ENCODE measurements around the gene PXYLP1. TPM values are rescaled to one million over a fixed set of nuclear protein-coding genes. Genes with fewer than 3 reads are reported as not detected.
"Not testable (repeated sequence)": the region's sequence is repeated elsewhere in the genome, so short reads cannot be mapped to it uniquely, and the experiment has no call there.

The PXYLP1 gene
- total RNA-seq, 1 donor from 2014 or later: 17.2 TPM

DNA sequence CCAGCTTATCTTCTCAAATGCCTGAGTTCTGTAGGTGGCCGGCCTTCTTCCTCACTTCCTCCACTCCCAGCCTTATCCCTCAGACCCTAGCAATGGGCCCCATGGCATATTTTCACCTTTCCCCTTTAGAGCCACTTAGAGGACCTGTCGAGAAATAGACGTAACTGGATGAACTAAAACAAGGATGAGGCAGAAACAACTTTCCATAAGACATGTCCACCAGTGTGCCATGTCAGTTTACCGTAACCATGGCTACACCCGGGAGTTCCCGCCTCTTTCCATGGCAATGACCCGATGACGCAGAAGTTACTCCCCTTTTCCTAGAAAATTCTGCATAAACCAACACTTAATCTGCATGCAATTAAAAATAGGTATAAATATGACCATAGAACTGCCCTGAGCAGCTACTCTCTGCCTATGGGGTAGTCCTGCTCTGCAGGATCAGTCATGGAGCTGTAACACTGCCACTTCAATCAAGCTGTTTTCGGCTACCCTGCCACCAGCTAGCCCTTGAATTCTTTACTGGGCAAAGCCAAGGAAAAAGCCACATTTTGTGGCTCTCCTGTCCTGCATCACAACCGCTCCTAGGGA, 81.6 kb downstream of the PXYLP1 start:
- Histone ChIP-seq H3K9me3 (ENCODE audit: control insufficient read depth in 3 of 3, low read length in 3 of 3) (no peaks in the 10 kb centered on the region), H3K36me3 (ENCODE audit: control insufficient read depth in 3 of 3, insufficient read depth in 3 of 3, low read length in 3 of 3) (no peaks in the 10 kb centered on the region), H3K4me3 (ENCODE audit: low read length in 3 of 3) (no peak overlapping the region), H3K9ac (ENCODE audit: low read depth in 1 of 3, low read length in 3 of 3) (no peak overlapping the region), H3K27me3 (ENCODE audit: control insufficient read depth in 3 of 3, insufficient read depth in 3 of 3, low read length in 3 of 3) (no peaks in the 10 kb centered on the region), H3K27ac (ENCODE audit: low read depth, low read length) (no peak overlapping the region), H3K4me1 (ENCODE audit: control insufficient read depth in 3 of 3, insufficient read depth in 3 of 3, low read length in 3 of 3) (peaks cover 11 to 28% (median 19%) of the 10 kb centered on the region in 3 donors)

GRCh38 chr3:141314415-141314814, 82.8 kb downstream of the PXYLP1 start:
- not testable (repeated sequence) for H3K9me3 ChIP-seq (ENCODE audit: control insufficient read depth in 3 of 3, low read length in 3 of 3); H3K27me3 ChIP-seq (ENCODE audit: control insufficient read depth in 3 of 3, insufficient read depth in 3 of 3, low read length in 3 of 3); H3K4me3 ChIP-seq (ENCODE audit: low read length in 3 of 3); H3K9ac ChIP-seq (ENCODE audit: low read depth in 1 of 3, low read length in 3 of 3); H3K27ac ChIP-seq (ENCODE audit: low read depth, low read length); H3K36me3 ChIP-seq (ENCODE audit: control insufficient read depth in 3 of 3, insufficient read depth in 3 of 3, low read length in 3 of 3)
- H3K4me1 ChIP-seq (ENCODE audit: control insufficient read depth in 3 of 3, insufficient read depth in 3 of 3, low read length in 3 of 3): peaks cover 11 to 23% (median 14%) of the 10 kb centered on the region in 3 donors

- Histone ChIP-seq H3K9ac (ENCODE audit: low read depth in 1 of 3, low read length in 3 of 3) (no peak overlapping the region), H3K9me3 (ENCODE audit: control insufficient read depth in 3 of 3, low read length in 3 of 3) (no peaks in the 10 kb centered on the region), H3K27ac (ENCODE audit: low read depth, low read length) (no peak overlapping the region), H3K4me3 (ENCODE audit: low read length in 3 of 3) (no peak overlapping the region), H3K27me3 (ENCODE audit: control insufficient read depth in 3 of 3, insufficient read depth in 3 of 3, low read length in 3 of 3) (no peaks in the 10 kb centered on the region), H3K36me3 (ENCODE audit: control insufficient read depth in 3 of 3, insufficient read depth in 3 of 3, low read length in 3 of 3) (no peaks in the 10 kb centered on the region), H3K4me1 (ENCODE audit: control insufficient read depth in 3 of 3, insufficient read depth in 3 of 3, low read length in 3 of 3) (peaks cover 7 to 9% (median 8%) of the 10 kb centered on the region in 3 donors)
These were observed 85.2 kb downstream of the PXYLP1 start for GRCh38 chr3:141316851-141317250.

DNA sequence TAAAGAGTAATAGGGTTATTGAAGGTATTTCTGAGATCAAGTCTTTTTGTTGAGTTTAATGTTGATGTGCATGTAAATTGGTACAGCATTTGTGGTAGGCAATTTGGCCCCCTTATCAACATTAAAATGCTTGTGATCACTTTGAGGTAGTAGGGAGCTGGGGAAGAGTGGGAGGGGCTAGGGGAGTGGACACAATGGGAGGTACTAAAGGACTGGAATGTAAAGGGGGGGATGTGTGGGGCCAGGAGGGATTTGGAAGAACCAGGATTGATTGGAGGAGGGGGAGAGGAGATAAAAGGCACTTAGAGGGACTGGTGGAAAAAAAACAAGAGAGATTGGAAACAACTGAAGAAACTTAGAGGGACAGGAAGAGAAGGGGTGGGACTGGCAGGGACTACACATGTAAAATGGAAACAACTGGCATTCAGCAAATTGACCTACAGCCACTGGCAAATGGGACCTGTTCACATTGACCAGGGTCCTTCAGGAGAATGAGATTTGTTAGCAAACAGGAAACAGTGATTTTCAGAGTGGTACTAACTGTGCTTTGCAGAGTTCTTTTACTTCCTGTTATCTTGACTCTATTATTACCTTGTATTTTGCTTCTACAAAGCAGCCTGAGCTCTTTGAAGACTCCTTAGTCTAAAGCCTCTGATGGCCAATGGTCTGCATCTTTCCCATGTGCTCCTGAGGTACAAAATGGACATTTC, 88.9 kb downstream of the PXYLP1 start:
- Histone ChIP-seq H3K27me3 (ENCODE audit: control insufficient read depth in 3 of 3, insufficient read depth in 3 of 3, low read length in 3 of 3) (no peaks in the 10 kb centered on the region), H3K4me1 (ENCODE audit: control insufficient read depth in 3 of 3, insufficient read depth in 3 of 3, low read length in 3 of 3) (no peaks in the 10 kb centered on the region), H3K36me3 (ENCODE audit: control insufficient read depth in 3 of 3, insufficient read depth in 3 of 3, low read length in 3 of 3) (no peaks in the 10 kb centered on the region), H3K27ac (ENCODE audit: low read depth, low read length) (no peak overlapping the region), H3K4me3 (ENCODE audit: low read length in 3 of 3) (no peak overlapping the region), H3K9me3 (ENCODE audit: control insufficient read depth in 3 of 3, low read length in 3 of 3) (no peaks in the 10 kb centered on the region), H3K9ac (ENCODE audit: low read depth in 1 of 3, low read length in 3 of 3) (no peak overlapping the region)

DNA sequence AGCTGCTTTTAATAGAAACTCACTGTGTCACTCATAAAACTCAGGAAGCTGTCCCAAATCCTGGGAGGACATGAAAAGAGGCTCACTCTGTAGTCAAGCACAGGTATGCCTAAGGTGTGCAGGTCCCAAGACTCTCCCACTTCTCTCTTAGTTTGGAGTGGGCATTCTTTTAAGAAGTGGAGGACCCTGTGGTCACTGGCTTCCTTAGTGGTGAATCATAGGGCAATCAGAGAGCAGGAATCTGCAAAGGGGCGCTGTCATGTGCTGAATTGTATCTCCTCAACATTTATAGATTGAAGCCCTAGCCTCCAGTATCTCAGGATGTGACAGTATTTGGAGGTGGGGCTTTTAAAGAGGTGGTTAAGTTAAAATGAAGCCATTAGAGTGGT, 89.5 kb downstream of the PXYLP1 start:
- H3K27ac ChIP-seq (ENCODE audit: low read depth, low read length): no peak overlapping the region
- no peaks in the 10 kb centered on the region for H3K4me1 ChIP-seq (ENCODE audit: control insufficient read depth in 3 of 3, insufficient read depth in 3 of 3, low read length in 3 of 3)
- H3K27me3 ChIP-seq (ENCODE audit: control insufficient read depth in 3 of 3, insufficient read depth in 3 of 3, low read length in 3 of 3): no peaks in the 10 kb centered on the region
- H3K4me3 ChIP-seq (ENCODE audit: low read length in 3 of 3): no peak overlapping the region
- H3K36me3 ChIP-seq (ENCODE audit: control insufficient read depth in 3 of 3, insufficient read depth in 3 of 3, low read length in 3 of 3): no peaks in the 10 kb centered on the region
- no peaks in the 10 kb centered on the region for H3K9me3 ChIP-seq (ENCODE audit: control insufficient read depth in 3 of 3, low read length in 3 of 3)
- H3K9ac ChIP-seq (ENCODE audit: low read depth in 1 of 3, low read length in 3 of 3): no peak overlapping the region

- no peak overlapping the region for H3K27ac ChIP-seq (ENCODE audit: low read depth, low read length)
- no peaks in the 10 kb centered on the region for H3K9me3 ChIP-seq (ENCODE audit: control insufficient read depth in 3 of 3, low read length in 3 of 3)
- no peaks in the 10 kb centered on the region for H3K4me1 ChIP-seq (ENCODE audit: control insufficient read depth in 3 of 3, insufficient read depth in 3 of 3, low read length in 3 of 3)
- no peak overlapping the region for H3K4me3 ChIP-seq (ENCODE audit: low read length in 3 of 3)
- H3K9ac ChIP-seq (ENCODE audit: low read depth in 1 of 3, low read length in 3 of 3): no peak overlapping the region
- H3K27me3 ChIP-seq (ENCODE audit: control insufficient read depth in 3 of 3, insufficient read depth in 3 of 3, low read length in 3 of 3): no peaks in the 10 kb centered on the region
- H3K36me3 ChIP-seq (ENCODE audit: control insufficient read depth in 3 of 3, insufficient read depth in 3 of 3, low read length in 3 of 3): no peaks in the 10 kb centered on the region
These were observed 92.5 kb downstream of the PXYLP1 start for GRCh38 chr3:141323936-141324704.

DNA sequence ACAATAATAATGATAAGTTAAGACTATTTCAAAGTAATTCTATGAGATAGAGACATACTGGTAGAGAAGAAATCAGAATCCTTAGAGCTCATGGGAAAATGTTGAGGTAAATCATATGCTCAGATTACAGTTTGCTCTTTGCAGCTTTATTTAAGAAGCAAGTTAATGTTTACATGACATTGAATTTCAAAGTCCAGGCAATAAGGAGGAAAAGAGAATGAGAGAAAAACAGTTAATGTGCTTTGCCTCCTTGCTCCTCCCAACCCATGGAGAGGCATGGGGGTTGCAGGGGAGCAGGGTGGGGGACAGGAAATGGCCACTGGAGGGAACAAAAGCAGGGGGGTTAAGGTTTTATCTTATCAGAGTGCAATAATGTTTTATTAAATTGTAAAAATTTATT, 94.5 kb downstream of the PXYLP1 start:
- Histone ChIP-seq H3K27me3 (ENCODE audit: control insufficient read depth in 3 of 3, insufficient read depth in 3 of 3, low read length in 3 of 3) (no peaks in the 10 kb centered on the region), H3K9ac (ENCODE audit: low read depth in 1 of 3, low read length in 3 of 3) (no peak overlapping the region), H3K9me3 (ENCODE audit: control insufficient read depth in 3 of 3, low read length in 3 of 3) (no peaks in the 10 kb centered on the region), H3K27ac (ENCODE audit: low read depth, low read length) (no peak overlapping the region), H3K4me3 (ENCODE audit: low read length in 3 of 3) (no peak overlapping the region), H3K4me1 (ENCODE audit: control insufficient read depth in 3 of 3, insufficient read depth in 3 of 3, low read length in 3 of 3) (peaks cover 0 to 2% (median 0%) of the 10 kb centered on the region in 3 donors), H3K36me3 (ENCODE audit: control insufficient read depth in 3 of 3, insufficient read depth in 3 of 3, low read length in 3 of 3) (no peaks in the 10 kb centered on the region)

- peaks cover 0 to 5% (median 4%) of the 10 kb centered on the region in 3 donors for H3K4me1 ChIP-seq (ENCODE audit: control insufficient read depth in 3 of 3, insufficient read depth in 3 of 3, low read length in 3 of 3)
- no peaks in the 10 kb centered on the region for H3K36me3 ChIP-seq (ENCODE audit: control insufficient read depth in 3 of 3, insufficient read depth in 3 of 3, low read length in 3 of 3)
- H3K4me3 ChIP-seq (ENCODE audit: low read length in 3 of 3): no peak overlapping the region
- H3K27ac ChIP-seq (ENCODE audit: low read depth, low read length): no peak overlapping the region
- H3K9me3 ChIP-seq (ENCODE audit: control insufficient read depth in 3 of 3, low read length in 3 of 3): no peaks in the 10 kb centered on the region
- no peak overlapping the region for H3K9ac ChIP-seq (ENCODE audit: low read depth in 1 of 3, low read length in 3 of 3)
- no peaks in the 10 kb centered on the region for H3K27me3 ChIP-seq (ENCODE audit: control insufficient read depth in 3 of 3, insufficient read depth in 3 of 3, low read length in 3 of 3)
These were observed 95.0 kb downstream of the PXYLP1 start for GRCh38 chr3:141326626-141327025.

DNA sequence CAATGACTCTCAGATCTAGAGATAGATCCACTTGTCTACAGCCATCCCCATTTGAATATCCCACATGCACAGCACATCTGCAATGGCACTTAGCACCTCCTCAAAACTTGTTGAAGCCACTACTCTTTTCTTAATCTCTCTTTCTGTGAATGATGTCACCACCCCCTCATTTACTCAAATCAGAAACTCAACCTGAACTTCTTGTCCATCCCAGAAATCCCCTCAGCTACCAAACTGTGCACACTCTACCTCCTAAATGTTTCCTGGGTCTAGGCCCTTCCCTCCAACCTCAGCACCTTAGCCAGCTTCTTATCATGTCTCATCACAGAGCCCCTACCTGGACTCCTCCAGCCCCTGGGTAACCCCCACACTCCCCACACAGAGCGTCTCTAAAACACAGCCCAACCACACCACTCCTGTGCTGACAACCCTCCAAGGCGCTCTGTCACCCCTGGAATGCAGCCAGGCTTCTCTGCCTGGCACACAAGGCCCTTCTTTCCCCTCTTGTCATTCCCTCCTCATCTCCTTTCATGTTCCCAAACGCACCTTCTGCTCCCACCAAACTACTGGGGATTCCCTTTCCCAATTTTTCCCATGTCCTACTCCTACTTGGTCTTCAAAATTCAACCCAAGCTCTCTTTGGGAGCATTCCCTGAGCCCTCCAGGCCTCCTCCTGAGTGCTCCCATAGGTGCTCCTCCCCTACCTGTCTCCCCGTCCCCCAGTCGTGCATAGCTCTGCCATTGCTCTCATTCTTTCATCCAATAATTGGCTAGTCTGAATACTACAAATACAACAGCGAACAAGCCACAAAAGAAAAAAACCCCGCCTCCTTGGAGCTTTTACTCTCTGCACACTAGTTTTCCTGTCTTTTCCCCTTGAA, 96.9 kb downstream of the PXYLP1 start:
- H3K27ac ChIP-seq (ENCODE audit: low read depth, low read length): no peak overlapping the region
- no peaks in the 10 kb centered on the region for H3K27me3 ChIP-seq (ENCODE audit: control insufficient read depth in 3 of 3, insufficient read depth in 3 of 3, low read length in 3 of 3)
- no peak overlapping the region for H3K9ac ChIP-seq (ENCODE audit: low read depth in 1 of 3, low read length in 3 of 3)
- H3K4me1 ChIP-seq (ENCODE audit: control insufficient read depth in 3 of 3, insufficient read depth in 3 of 3, low read length in 3 of 3): peaks cover 4 to 9% (median 5%) of the 10 kb centered on the region in 3 donors
- no peaks in the 10 kb centered on the region for H3K36me3 ChIP-seq (ENCODE audit: control insufficient read depth in 3 of 3, insufficient read depth in 3 of 3, low read length in 3 of 3)
- no peaks in the 10 kb centered on the region for H3K9me3 ChIP-seq (ENCODE audit: control insufficient read depth in 3 of 3, low read length in 3 of 3)
- no peak overlapping the region for H3K4me3 ChIP-seq (ENCODE audit: low read length in 3 of 3)
